ENCODE data around the gene COL23A1. TPM values are rescaled to one million over a fixed set of nuclear protein-coding genes. Genes with fewer than 3 reads are reported as not detected.

The COL23A1 gene
- total RNA-seq, 1 donor from 2014 or later = 2.0 TPM

DNA sequence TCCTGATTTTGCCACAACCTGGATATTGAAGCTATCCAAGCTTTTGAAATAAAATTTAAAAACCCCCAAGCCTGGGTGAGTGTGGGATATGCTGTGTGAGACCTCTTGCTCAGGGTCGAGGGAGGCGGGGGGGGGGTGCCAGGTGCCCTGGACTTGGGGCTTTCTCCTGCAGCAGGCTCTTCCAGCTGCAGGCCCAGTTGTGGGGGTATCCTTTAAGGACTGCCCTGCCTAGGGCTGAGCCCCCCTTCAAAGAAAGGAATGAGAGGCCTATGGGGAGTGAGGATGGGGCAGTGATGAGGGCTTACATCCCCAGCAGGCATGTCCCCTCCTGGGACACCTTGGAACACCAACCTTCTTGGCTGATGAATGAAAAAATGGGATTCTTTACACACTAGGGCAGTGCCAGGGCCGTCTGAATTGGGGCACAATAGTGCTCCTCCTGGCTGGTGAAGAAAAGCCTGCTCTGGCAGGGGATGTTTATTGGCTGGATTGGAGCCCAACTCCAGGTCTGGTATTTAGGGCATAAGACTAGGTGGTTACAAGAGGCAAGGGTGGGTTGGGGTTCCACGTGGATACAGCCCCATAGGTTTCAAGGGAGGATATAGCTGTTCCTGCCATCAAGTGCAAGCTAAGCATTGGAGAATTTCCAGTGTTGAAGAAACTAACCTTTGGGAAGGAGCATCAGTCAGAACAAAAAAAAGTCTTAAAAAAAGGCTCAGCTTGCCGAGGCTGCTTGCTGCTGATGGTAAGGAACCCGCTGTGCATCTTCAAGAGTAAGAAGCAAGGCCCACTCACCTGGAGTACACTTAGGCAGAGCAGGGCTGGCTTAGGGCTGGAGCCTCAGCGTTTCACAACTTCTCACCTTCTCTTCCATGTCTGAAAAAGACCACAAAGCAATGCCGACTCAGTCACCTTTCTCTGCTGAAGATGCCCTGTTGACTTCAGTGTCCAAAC lies 378.8 kb downstream of the COL23A1 start:
- no peaks in the 10 kb centered on the region for H3K9me3 ChIP-seq
- H3K4me3 ChIP-seq = no peak overlapping the region
- peaks cover 18% of the 10 kb centered on the region for H3K4me1 ChIP-seq
- no peaks in the 10 kb centered on the region for H3K27me3 ChIP-seq
- peaks cover 99% of the 10 kb centered on the region for H3K36me3 ChIP-seq
- no peak overlapping the region for H3K27ac ChIP-seq
- ATAC-seq = no peak
- DNase-seq = no peak
- TF ChIP-seq, protein P1, sequence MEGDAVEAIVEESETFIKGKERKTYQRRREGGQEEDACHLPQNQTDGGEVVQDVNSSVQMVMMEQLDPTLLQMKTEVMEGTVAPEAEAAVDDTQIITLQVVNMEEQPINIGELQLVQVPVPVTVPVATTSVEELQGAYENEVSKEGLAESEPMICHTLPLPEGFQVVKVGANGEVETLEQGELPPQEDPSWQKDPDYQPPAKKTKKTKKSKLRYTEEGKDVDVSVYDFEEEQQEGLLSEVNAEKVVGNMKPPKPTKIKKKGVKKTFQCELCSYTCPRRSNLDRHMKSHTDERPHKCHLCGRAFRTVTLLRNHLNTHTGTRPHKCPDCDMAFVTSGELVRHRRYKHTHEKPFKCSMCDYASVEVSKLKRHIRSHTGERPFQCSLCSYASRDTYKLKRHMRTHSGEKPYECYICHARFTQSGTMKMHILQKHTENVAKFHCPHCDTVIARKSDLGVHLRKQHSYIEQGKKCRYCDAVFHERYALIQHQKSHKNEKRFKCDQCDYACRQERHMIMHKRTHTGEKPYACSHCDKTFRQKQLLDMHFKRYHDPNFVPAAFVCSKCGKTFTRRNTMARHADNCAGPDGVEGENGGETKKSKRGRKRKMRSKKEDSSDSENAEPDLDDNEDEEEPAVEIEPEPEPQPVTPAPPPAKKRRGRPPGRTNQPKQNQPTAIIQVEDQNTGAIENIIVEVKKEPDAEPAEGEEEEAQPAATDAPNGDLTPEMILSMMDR (IDR thresholded peaks at IDR 0.05) = no peak
- intact Hi-C loops (cut with DNase I) = no loop called here

DNA sequence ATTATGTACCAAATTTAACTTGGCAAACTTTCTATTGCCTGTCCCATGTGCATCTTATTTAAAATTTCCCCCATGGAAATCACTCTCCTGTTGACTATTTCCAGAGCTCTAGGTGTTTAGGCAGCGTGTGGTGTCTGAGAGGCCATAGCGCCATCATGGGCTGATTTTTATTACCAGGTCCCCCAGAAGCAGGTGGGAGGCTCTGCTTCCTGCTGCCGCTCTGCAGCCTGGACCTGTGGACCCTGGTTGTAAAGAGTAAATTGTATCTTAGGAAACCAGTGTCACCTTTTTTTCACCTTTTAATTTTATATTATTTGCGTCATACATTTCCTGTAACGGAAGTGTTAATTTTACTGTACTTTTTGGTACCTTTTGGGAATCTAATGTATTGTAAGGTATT lies 379.5 kb downstream of the COL23A1 start:
- peaks cover 96% of the 10 kb centered on the region for H3K36me3 ChIP-seq
- ATAC-seq = no peak

DNA sequence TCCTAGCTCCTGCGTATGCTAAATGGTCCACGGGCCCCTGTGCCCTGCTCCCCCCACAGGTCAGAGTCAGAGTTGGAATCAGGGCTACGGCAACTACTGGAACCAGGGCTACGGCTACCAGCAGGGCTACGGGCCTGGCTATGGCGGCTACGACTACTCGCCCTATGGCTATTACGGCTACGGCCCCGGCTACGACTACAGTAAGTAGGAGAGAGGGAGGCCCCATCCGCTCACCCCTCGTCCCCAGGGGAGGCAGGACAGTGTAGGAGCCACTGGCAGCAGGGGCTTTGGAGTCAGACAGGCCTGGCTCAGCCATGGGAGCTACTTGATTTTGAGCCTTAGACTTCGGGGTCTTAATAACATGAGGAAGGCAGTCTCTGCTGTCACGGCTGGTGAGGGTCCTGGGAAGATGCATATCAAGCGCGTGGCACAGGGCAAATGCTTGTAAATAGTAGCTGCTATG lies 380.1 kb downstream of the COL23A1 start:
- Histone ChIP-seq H3K27ac (no peak overlapping the region), H3K4me1 (peaks cover 26% of the 10 kb centered on the region), H3K27me3 (no peaks in the 10 kb centered on the region), H3K36me3 (peaks cover 90% of the 10 kb centered on the region), H3K9me3 (no peaks in the 10 kb centered on the region), H3K4me3 (no peak overlapping the region)
- ATAC-seq (no peak), DNase-seq (no peak)
- intact Hi-C loops (cut with DNase I) = no loop called here
- TF ChIP-seq, protein P1 (IDR thresholded peaks at IDR 0.05) = no peak

More for the DNA sequence above, 379.5 kb downstream of the COL23A1 start:
- peaks cover 24% of the 10 kb centered on the region for H3K4me1 ChIP-seq
- H3K4me3 ChIP-seq = no peak overlapping the region
- no peak for DNase-seq
- no peaks in the 10 kb centered on the region for H3K27me3 ChIP-seq
- TF ChIP-seq, protein P1 (IDR thresholded peaks at IDR 0.05) = no peak
- no peaks in the 10 kb centered on the region for H3K9me3 ChIP-seq
- H3K27ac ChIP-seq = no peak overlapping the region
- intact Hi-C loops (cut with DNase I) = no loop called here

DNA sequence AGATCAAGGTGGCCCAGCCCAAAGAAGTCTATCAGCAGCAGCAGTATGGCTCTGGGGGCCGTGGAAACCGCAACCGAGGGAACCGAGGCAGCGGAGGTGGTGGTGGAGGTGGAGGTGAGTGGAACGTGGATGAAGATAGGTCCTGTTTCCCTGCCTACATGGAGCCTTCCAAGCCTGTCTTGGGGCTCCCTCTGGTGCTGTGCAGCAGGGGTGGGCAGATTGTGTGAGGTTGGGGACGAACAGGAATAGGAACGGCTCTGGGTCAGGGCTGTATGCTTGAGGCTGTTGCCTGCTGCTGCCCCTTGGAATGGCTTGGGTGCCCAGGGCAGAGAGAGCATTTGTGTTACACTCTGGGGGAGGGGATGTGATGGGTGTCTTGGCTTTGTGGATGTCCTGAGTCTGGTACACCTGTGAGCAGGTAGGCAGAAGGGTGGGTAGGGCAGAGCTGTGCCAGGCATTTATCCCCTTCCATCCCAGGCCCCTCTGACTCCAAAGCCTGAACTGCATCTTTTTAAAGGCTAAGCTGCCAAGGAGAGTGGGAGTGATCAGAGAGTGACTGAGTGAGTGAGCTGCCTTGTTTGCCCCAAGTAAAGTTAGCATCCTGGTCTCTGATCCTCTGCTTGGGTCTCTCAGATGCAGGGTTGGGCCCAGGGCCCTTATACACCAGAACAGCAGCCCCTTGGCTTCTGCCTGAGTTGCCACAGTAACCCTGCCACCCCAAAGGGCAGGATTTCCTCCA lies 380.7 kb downstream of the COL23A1 start:
- no peak overlapping the region for H3K4me3 ChIP-seq
- no peak for DNase-seq
- no peak overlapping the region for H3K27ac ChIP-seq
- H3K9me3 ChIP-seq = no peaks in the 10 kb centered on the region
- H3K27me3 ChIP-seq = no peaks in the 10 kb centered on the region
- no peak for ATAC-seq
- TF ChIP-seq, protein P1 (IDR thresholded peaks at IDR 0.05) = no peak
- intact Hi-C loops (cut with DNase I) = no loop called here
- H3K4me1 ChIP-seq = peaks cover 26% of the 10 kb centered on the region
- H3K36me3 ChIP-seq = peaks cover 84% of the 10 kb centered on the region

DNA sequence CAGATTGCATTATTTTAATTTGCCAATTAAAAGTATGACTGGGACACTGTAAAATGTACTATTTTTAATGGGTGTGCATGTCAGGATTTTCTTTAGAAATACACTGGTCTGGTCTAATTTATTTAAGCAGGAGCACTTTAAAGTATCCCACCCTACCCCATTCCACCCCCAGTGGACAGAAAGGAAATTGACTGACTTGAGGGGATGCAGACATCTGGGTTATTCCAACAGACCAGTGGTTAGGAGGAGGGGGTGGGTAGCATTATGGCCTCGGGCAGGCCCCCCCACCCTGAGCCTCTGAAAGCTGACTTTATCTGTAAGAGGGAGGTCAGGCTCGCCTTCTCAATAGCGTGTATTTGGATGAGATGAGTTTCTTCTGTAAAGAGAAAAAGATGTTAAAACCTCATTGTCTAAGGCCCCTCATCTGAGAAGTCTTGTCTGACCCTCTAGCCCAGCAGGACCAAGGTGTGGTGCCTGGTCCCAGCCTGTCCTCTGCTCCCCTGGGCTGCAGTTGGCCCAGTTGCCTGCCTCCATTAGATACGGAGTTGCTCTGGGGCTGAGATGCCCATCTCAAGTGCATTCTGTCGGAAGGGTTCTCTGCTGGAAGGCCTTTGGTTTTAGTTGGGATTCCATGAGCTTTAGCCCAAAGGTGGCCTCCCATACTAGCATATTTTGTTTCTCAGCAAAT lies 381.5 kb downstream of the COL23A1 start:
- Histone ChIP-seq H3K27me3 (no peaks in the 10 kb centered on the region), H3K4me3 (no peak overlapping the region), H3K27ac (no peak overlapping the region), H3K9me3 (no peaks in the 10 kb centered on the region), H3K4me1 (peaks cover 28% of the 10 kb centered on the region), H3K36me3 (peaks cover 76% of the 10 kb centered on the region)
- TF ChIP-seq, protein P1 (IDR thresholded peaks at IDR 0.05) = no peak
- DNase-seq = peak; percentile 3
- ATAC-seq = no peak
- intact Hi-C loops (cut with DNase I) = no loop called here
